H54 (cell line): ENCODE results near the gene NUCKS1.

ENCODE experiments used
- DNase-seq: peaks from one replicate; pipeline ENCODE4 v3.0.0; 2011; ENCODE audit warnings: low spot score, mixed read lengths; ENCODE audit not compliant: insufficient read length
- FAIRE-seq: peaks from 3 replicates; lab custom pipeline; 2011; peaks lifted over from hg19 to GRCh38; lab: Jason Lieb, UNC
- POLR2A ChIP-seq: IDR thresholded peaks from 2 replicates; pipeline ENCODE4 v1.6.1; 2011; ENCODE audit warnings: low read depth, mild to moderate bottlenecking, low read length

The NUCKS1 gene

GRCh38 chr1:205670611-205671430, 79.2 kb downstream of the NUCKS1 start:
- no peak for TF ChIP-seq POLR2A
- FAIRE-seq (no peak), DNase-seq (no peak)

DNA sequence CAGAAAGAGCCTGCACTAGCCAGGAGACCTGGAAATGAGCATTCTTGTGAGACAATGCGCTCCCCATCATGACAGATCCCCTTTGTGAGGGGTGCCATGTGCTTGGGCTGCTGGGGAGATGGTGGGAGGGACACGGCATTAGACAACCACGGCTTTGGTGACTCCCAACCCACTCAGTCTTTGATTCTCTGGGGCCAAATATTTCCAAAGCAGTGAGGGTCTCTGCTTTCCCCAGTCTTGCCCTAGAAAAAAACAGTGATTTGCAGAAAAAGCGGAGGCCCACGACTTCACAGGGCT, 79.9 kb downstream of the NUCKS1 start:
- TF ChIP-seq POLR2A, result no peak
- DNase-seq, result no peak
- no peak for FAIRE-seq

DNA sequence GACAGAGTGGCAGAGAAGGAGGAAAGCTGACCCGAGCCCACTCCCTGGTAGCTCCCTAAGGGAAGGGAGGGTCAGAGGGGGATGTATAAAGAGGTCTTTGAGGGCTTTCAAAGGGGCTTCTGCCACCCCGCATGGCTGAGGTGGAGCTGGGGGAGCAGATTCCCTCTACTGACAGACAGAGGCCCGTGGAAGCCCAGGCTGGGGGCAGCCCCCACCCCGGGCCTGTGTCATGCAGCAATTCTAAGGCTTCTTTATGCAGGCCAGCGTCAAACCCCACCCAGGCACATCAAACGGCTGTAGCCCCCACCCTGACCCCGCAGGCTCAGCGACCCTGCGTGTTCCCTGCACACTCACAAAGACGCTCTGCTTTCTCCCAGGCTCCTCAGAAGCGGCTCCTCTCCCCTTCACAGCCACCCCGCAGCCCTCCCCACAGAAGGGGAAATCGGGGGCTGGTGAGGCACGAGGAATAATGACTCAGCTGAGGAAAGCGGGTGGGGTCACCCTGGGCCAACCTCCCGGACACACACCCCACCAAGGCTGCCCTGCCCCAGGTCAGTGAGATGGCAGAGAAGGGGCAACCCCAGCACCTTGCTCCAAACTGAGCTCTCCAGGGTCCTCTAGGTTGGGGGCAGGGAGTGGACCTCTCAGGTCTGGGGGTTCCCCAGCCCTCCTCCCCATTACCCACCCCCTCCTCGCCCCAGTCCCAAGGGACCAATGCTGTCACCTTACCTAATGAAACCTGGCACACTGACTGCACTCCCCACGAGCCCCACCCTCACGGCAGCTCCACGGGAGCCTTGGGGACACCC, 80.4 kb downstream of the NUCKS1 start:
- no peak for TF ChIP-seq POLR2A
- no peak for FAIRE-seq
- DNase-seq, result peak; percentile 47

DNA sequence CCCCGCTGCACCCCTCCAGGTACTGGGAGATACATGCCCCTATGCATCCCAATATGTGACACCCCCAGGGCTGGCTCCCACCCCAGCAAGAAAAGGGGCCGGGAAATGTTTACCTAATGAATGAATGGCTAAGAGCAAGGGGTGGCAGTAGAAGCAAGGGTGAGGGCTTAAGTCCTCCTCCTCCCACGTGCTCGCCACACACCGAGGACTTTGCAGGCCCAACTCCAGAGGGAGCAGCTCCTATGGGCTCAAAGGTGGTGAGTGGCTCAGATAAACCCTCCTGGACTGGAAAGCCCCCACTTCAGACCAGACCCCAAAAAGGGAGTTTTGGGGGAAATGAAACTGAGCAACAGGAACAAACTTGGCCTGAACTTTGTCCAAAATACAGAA, 81.0 kb downstream of the NUCKS1 start:
- no peak for TF ChIP-seq POLR2A
- DNase-seq (no peak), FAIRE-seq (no peak)

GRCh38 chr1:205667909-205668643, 81.9 kb downstream of the NUCKS1 start:
- no peak for FAIRE-seq
- no peak for TF ChIP-seq POLR2A
- no peak for DNase-seq

- no peak for FAIRE-seq
- no peak for DNase-seq
- no peak for TF ChIP-seq POLR2A
Measured at GRCh38 chr1:205666372-205667166, 83.4 kb downstream of the NUCKS1 start.

- FAIRE-seq (no peak), DNase-seq (no peak)
- no peak for TF ChIP-seq POLR2A
Measured at GRCh38 chr1:205665201-205666045, 84.6 kb downstream of the NUCKS1 start.

- no peak for TF ChIP-seq POLR2A
- FAIRE-seq (no peak), DNase-seq (peak; percentile 48)
Measured at GRCh38 chr1:205664399-205665017, 85.5 kb downstream of the NUCKS1 start.

- FAIRE-seq (no peak), DNase-seq (no peak)
- no peak for TF ChIP-seq POLR2A
Measured at GRCh38 chr1:205663286-205663936, 86.6 kb downstream of the NUCKS1 start.
